Mucosa of rectum (tissue), 2 donors: ENCODE measurements around the gene NRCAM.
"Not testable (repeated sequence)": the region's sequence is repeated elsewhere in the genome, so short reads cannot be mapped to it uniquely, and the experiment has no call there.

Experiments
- H3K27ac ChIP-seq, 2 donors: one replicate each; pipeline ENCODE4 v1.7.0; 2013; ENCODE audit warnings: inconsistent platforms in 2 of 2, low read depth in 2 of 2, low read length in 2 of 2
- H3K27me3 ChIP-seq, 2 donors: one replicate each; pipeline ENCODE4 v1.7.0; 2013; ENCODE audit warnings: low read length in 2 of 2; ENCODE audit not compliant: control insufficient read depth in 2 of 2, insufficient read depth in 2 of 2
- H3K36me3 ChIP-seq, 2 donors: one replicate each; pipeline ENCODE4 v1.7.0; 2013; ENCODE audit warnings: low read length in 2 of 2; ENCODE audit not compliant: control insufficient read depth in 2 of 2, insufficient read depth in 2 of 2
- H3K4me1 ChIP-seq, 2 donors: one replicate each; pipeline ENCODE4 v1.7.0; 2013; ENCODE audit warnings: low read length in 2 of 2, mild to moderate bottlenecking in 1 of 2; ENCODE audit not compliant: control insufficient read depth in 2 of 2, insufficient read depth in 2 of 2
- H3K4me3 ChIP-seq, 2 donors: one replicate each; pipeline ENCODE4 v1.7.0; 2013; ENCODE audit warnings: low read length in 2 of 2
- H3K9ac ChIP-seq, 2 donors: one replicate each; pipeline ENCODE4 v1.7.0; 2013; ENCODE audit warnings: low read length in 2 of 2, low read depth in 1 of 2, mild to moderate bottlenecking in 1 of 2
- H3K9me3 ChIP-seq, 2 donors: one replicate each; pipeline ENCODE4 v1.7.0; 2013; ENCODE audit warnings: low read length in 2 of 2; ENCODE audit not compliant: control insufficient read depth in 2 of 2
- donor health status: healthy.
- donor health status: Normal muscosa, but diverticular disease.

NRCAM gene

DNA sequence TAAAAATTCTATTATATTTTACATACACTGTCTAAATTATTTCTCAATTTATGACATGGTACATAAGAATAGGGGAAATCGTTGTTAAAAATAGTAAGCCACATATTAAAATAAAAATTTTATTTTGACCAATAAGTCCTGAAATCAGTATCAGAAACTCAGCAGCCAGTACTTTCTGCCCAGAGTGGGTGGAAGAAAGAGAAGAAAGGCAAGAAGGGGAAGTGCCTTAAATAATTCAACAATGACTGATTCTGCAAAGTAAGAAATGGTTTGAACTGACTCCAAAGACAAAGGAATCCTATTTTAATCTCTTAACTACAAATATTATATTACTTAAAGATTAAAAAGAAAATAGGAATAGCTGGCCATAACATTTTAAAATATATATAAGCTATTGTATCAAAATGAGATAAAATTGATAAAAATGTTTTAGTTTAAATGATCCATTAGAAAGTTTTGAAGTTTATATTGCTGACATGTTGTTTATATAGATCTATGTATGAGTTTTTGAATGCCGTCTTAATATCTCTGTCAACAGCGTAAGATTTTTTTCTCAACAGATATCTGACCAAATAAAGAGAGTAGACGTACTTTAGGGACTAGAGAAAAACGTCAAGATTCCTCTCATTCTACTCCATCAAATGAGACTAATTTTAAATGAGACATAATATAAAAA is 30.2 kb upstream of the NRCAM start:
- Histone ChIP-seq H3K36me3 (peaks cover 1 to 5% of the 10 kb centered on the region in 2 donors), H3K4me1 (no peaks in the 10 kb centered on the region), H3K9ac (no peak overlapping the region), H3K4me3 (no peak overlapping the region), H3K27ac (no peak overlapping the region), H3K27me3 (no peaks in the 10 kb centered on the region), H3K9me3 (no peaks in the 10 kb centered on the region)

DNA sequence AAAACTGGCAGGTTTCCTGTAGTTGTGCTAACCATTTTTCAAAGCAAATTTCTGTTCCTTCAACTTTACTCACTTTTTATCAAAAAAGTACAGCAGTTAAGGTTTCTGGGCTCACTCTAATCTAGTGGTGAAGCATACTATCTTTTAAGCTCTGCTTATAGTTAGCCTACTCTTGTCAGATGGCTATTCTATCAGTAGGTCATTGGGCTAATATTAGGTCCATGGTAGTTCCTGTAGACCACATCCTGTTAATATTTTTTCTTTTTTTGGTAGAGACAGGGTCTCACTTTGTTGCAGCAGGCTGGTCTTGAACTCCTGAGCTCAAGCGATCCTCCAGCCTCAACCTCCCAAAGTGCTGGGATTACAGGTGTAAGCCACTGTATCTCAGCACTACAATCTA is 27.9 kb upstream of the NRCAM start:
- Histone ChIP-seq H3K27me3 (no peaks in the 10 kb centered on the region), H3K9me3 (no peaks in the 10 kb centered on the region), H3K36me3 (peaks cover 7% of the 10 kb centered on the region in 2 donors), H3K4me1 (no peaks in the 10 kb centered on the region), H3K4me3 (no peak overlapping the region), H3K27ac (no peak overlapping the region), H3K9ac (no peak overlapping the region)

DNA sequence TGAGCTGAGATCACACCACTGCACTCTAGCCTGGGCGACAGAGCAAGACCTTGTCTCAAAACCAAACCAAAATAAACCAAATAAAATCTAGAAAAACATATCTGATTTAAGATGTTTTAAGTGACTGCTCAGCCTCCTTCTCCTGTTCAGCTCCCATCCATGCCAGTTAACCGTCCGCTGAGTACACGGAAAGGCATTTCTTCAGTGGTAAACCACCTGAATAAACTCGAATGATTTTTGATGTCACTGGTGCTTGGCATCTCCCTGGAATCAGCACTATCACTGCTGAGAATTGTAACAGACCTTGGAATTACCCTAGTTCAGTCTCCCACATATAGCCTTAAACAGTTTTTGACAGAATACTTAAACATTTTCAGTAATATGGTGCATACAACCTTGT is 24.1 kb upstream of the NRCAM start:
- no peak overlapping the region for H3K27ac ChIP-seq
- H3K4me1 ChIP-seq: no peaks in the 10 kb centered on the region
- H3K9me3 ChIP-seq: no peaks in the 10 kb centered on the region
- H3K36me3 ChIP-seq: peaks cover 13 to 16% of the 10 kb centered on the region in 2 donors
- no peak overlapping the region for H3K4me3 ChIP-seq
- H3K9ac ChIP-seq: no peak overlapping the region
- no peaks in the 10 kb centered on the region for H3K27me3 ChIP-seq

DNA sequence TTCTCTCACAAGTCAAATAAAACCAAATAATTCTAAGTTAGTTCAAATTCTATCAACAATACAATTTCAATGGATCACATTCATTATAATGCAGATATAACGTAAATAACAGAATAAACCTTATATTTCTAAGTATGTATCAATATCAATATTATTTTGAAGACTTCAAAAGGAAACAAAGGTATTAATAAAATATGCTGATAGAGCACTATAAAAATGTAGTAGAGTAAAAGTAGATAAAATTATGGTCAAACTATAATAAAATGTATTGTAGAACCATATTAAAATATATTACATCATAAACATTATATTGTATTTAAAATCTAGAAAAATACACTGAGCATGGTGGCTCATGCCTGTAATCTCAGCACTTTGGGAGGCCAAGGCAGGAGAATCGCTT is 23.5 kb upstream of the NRCAM start:
- Histone ChIP-seq H3K9me3 (no peaks in the 10 kb centered on the region), H3K27me3 (no peaks in the 10 kb centered on the region), H3K36me3 (peaks cover 13 to 16% of the 10 kb centered on the region in 2 donors), H3K27ac (no peak overlapping the region), H3K4me1 (no peaks in the 10 kb centered on the region), H3K4me3 (no peak overlapping the region), H3K9ac (no peak overlapping the region)

DNA sequence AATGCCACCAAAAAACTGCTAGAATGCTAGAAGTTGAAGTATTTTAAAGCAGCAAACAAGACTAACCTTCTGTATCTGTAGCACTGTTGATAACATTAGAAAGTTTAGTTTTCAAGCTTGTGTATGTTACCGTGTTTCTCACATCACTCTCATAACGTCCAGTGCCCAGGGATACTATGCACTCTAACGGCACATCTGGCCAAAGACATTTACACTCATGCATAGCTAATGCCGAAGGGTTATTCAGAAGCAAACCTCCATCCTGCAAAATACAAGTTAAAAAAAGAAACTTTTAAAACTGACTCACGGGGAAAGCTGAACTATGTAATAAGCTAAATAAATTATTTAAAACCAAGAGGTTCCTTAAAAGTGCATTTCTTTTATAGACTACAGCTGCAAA is 22.9 kb upstream of the NRCAM start:
- H3K27me3 ChIP-seq: no peaks in the 10 kb centered on the region
- no peak overlapping the region for H3K4me3 ChIP-seq
- peaks cover 13 to 16% of the 10 kb centered on the region in 2 donors for H3K36me3 ChIP-seq
- H3K9ac ChIP-seq: no peak overlapping the region
- no peaks in the 10 kb centered on the region for H3K9me3 ChIP-seq
- H3K4me1 ChIP-seq: no peaks in the 10 kb centered on the region
- H3K27ac ChIP-seq: no peak overlapping the region

DNA sequence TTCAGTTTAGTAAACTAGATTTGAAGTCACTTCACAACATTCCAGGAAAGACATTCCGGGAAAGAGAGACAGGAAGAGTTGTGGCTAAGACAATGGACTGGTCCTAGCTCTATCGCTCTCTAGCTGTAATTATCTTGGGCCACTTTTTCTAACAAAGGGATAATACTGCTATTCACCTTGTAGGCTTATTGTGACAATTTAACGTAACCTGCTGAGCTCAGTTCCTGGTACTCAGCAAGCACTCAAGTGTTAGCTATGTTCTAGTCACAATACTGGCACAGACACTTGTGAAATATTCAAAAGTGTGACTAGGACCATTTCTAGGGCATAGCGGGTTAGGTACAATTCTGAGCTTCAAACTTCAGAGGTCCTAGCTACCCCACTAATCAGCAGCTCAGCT is 12.0 kb upstream of the NRCAM start:
- no peak overlapping the region for H3K9ac ChIP-seq
- H3K4me3 ChIP-seq: no peak overlapping the region
- no peaks in the 10 kb centered on the region for H3K9me3 ChIP-seq
- H3K27me3 ChIP-seq: no peaks in the 10 kb centered on the region
- no peak overlapping the region for H3K27ac ChIP-seq
- no peaks in the 10 kb centered on the region for H3K4me1 ChIP-seq
- H3K36me3 ChIP-seq: no peaks in the 10 kb centered on the region

DNA sequence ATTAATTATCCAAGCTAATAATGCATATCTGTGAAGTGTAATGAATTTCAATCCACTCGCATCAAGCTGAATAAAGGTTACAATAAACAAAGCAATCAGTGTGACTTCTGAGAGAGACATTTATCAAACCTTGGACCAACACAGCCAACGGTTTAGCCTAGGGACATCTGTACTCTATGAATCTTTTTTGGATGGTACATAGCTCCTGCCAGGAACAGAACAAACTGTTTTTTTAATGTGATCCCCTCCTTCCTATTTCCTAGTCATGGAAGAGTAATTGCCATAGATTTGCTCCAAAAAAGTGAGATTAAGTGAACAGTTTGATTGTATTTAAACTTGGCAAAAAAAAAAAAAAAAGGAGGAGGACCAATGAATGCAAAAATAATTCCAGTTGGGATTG is 11.2 kb upstream of the NRCAM start:
- Histone ChIP-seq H3K27me3 (no peaks in the 10 kb centered on the region), H3K27ac (no peak overlapping the region), H3K4me3 (no peak overlapping the region), H3K36me3 (no peaks in the 10 kb centered on the region), H3K9me3 (no peaks in the 10 kb centered on the region), H3K4me1 (no peaks in the 10 kb centered on the region), H3K9ac (no peak overlapping the region)

DNA sequence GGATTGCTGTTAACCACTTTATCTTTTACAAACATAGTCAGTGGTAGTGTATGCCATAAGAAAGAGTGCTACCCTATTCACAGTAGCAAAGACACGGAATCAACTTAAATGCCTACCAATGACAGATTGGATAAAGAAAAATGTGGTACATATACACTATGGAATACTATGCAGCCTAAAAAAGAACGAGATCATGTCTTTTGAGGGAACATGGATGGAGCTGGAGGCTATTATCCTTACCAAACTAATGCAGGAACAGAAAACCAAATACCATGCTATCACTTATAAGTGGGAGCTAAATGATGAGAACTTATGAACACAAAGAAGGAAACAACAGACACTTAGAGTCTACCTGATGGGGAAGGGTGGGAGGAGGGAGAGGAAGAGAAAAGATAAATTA is 10.1 kb upstream of the NRCAM start:
- not testable (repeated sequence) for H3K9me3 ChIP-seq, H3K27ac ChIP-seq, H3K4me3 ChIP-seq, H3K9ac ChIP-seq, H3K27me3 ChIP-seq, H3K4me1 ChIP-seq, H3K36me3 ChIP-seq

DNA sequence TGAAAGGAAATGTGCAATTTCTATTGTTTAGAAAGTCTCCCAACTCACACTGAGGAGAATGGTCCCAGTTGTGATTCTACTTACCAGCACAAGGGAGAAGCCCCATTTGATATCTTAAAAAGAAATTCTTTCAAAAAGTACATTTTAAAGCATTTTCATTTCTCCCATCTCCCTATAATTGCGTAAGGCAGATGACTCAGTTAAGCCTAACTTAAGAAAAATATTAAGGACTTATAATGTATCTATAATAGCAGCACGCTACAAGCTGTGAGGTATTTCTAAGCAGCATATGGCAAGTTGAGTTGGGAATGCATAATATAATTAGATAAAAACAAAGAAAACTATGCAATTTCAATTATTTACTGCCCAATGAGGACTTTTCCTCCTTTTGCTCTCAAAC is 8.5 kb upstream of the NRCAM start:
- H3K36me3 ChIP-seq: no peaks in the 10 kb centered on the region
- no peak overlapping the region for H3K27ac ChIP-seq
- no peak overlapping the region for H3K4me3 ChIP-seq
- no peaks in the 10 kb centered on the region for H3K27me3 ChIP-seq
- H3K9me3 ChIP-seq: no peaks in the 10 kb centered on the region
- H3K9ac ChIP-seq: no peak overlapping the region
- H3K4me1 ChIP-seq: no peaks in the 10 kb centered on the region

DNA sequence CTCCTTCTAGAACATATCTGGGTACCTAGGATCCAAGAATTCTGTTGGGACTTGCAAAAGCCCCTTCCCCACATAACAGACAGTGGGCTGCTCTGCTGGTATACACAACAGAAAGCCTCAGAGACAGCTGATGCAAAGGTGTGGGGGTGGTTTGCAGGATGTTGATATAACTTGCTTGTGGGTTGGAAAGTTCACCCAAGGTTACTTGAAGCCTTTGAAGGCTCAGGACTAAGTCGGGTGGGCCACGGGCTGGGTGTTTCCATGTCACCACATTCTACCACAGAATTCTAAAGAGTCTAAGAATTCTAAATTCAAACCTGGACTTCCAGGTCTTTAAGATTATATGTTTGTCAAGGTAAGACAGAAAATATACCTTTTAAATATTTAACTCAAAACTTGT is 7.4 kb upstream of the NRCAM start:
- no peaks in the 10 kb centered on the region for H3K9me3 ChIP-seq
- peaks cover 0 to 5% of the 10 kb centered on the region in 2 donors for H3K27me3 ChIP-seq
- H3K4me1 ChIP-seq: no peaks in the 10 kb centered on the region
- no peak overlapping the region for H3K9ac ChIP-seq
- no peaks in the 10 kb centered on the region for H3K36me3 ChIP-seq
- H3K27ac ChIP-seq: no peak overlapping the region
- no peak overlapping the region for H3K4me3 ChIP-seq

DNA sequence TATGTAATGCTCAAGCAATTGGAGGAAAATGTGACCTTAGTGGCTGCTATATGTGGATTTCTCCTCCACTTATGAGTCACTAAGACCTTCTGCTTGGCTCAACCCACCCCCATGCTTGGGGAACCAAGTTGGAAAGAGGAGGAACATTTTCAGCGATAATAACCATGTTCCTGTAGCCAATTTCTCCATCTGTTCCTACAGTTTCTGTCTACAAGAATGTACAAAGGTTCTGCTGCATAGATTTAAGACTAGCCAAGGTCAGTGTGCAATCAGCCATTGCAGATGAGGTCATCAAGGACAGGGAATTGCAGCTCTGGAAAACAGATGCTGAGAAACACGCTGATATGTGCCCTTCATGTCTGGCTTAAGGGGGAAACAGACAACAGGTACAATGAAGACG is 5.6 kb upstream of the NRCAM start:
- peaks cover 14 to 18% of the 10 kb centered on the region in 2 donors for H3K27me3 ChIP-seq

More for the DNA sequence above, 5.6 kb upstream of the NRCAM start:
- Histone ChIP-seq H3K4me1 (no peaks in the 10 kb centered on the region), H3K4me3 (no peak overlapping the region), H3K27ac (no peak overlapping the region), H3K9ac (no peak overlapping the region), H3K9me3 (no peaks in the 10 kb centered on the region), H3K36me3 (no peaks in the 10 kb centered on the region)
